HEK293 (cell line): ENCODE data around the gene WDR74.
"Not testable (repeated sequence)": the region's sequence is repeated elsewhere in the genome, so short reads cannot be mapped to it uniquely, and the experiment has no call there.

Source experiments
- BCL11A ChIP-seq: fragments of 450-650 bp; formaldehyde crosslinking; IDR thresholded peaks from 2 replicates; pipeline ENCODE4 v1.5.1; 2016; ENCODE audit warnings: low read depth, missing biosample characterization, missing genetic modification characterization
- KLF9 ChIP-seq: fragments of 450-650 bp; formaldehyde crosslinking; IDR thresholded peaks from 2 replicates; pipeline ENCODE4 v1.5.1; 2016; ENCODE audit warnings: missing biosample characterization, missing genetic modification characterization, low read depth
- WT1 ChIP-seq: fragments of 450-650 bp; formaldehyde crosslinking; IDR thresholded peaks from 2 replicates; pipeline ENCODE4 v1.5.1; 2016; ENCODE audit warnings: missing biosample characterization, missing genetic modification characterization
- ZFP37 ChIP-seq: fragments of 450-650 bp; formaldehyde crosslinking; IDR thresholded peaks from 2 replicates; pipeline ENCODE4 v1.5.1; 2016; ENCODE audit warnings: missing biosample characterization, missing genetic modification characterization
- ZNF274 ChIP-seq, 2 experiments: fragments of 200-500 bp in 1 of 2; fragments of 450-650 bp in 1 of 2; sonication (Bioruptor generic) in 1 of 2; formaldehyde crosslinking in 1 of 2; IDR thresholded peaks; 2 replicates each; pipeline versions ENCODE4 v1.5.1 to v1.6.1; 2014 to 2016; ENCODE audit warnings: borderline replicate concordance in 1 of 2, inconsistent platforms in 1 of 2, low read length in 1 of 2, missing biosample characterization in 1 of 2, missing genetic modification characterization in 1 of 2
- ZNF391 ChIP-seq: fragments of 450-650 bp; formaldehyde crosslinking; IDR thresholded peaks from 2 replicates; pipeline ENCODE4 v1.5.1; 2016; ENCODE audit warnings: low read depth, missing biosample characterization, missing genetic modification characterization, borderline replicate concordance
- ZNF560 ChIP-seq: fragments of 450-650 bp; formaldehyde crosslinking; IDR thresholded peaks from 2 replicates; pipeline ENCODE4 v1.5.1; 2017; ENCODE audit warnings: missing biosample characterization, missing genetic modification characterization, borderline replicate concordance
- ZNF843 ChIP-seq: fragments of 450-650 bp; formaldehyde crosslinking; IDR thresholded peaks from 2 replicates; pipeline ENCODE4 v1.5.1; 2016; ENCODE audit warnings: missing biosample characterization, missing genetic modification characterization
- TF ChIP-seq, protein P1 (sequence below): fragments of 450-650 bp; formaldehyde crosslinking; IDR thresholded peaks from 2 replicates; pipeline ENCODE4 v1.5.1; 2016; ENCODE audit warnings: missing biosample characterization, missing genetic modification characterization
- TF ChIP-seq, protein P2 (sequence below): fragments of 450-650 bp; formaldehyde crosslinking; IDR thresholded peaks from 2 replicates; pipeline ENCODE4 v1.5.1; 2016; ENCODE audit warnings: missing biosample characterization, missing genetic modification characterization

DNA sequence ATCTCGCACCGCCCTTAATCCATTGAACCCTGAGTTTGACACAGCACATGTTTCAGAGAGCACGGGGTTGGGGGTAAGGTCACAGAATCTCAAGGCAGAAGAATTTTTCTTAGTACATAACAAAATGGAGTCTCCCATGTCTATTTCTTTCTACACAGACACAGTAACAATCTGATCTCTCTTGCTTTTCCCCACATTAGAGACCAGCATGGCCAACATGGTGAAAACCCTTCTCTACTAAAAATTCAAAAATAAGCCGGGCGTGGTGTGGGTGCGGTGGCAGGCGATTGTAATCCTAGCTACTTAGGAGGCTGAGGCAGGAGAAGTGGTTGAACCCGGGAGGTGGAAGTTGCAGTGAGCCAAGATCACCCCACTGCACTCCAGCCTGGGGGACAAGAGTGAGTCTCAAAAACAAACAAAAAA, 19.9 kb upstream of the WDR74 start:
- TF ChIP-seq, protein P1, sequence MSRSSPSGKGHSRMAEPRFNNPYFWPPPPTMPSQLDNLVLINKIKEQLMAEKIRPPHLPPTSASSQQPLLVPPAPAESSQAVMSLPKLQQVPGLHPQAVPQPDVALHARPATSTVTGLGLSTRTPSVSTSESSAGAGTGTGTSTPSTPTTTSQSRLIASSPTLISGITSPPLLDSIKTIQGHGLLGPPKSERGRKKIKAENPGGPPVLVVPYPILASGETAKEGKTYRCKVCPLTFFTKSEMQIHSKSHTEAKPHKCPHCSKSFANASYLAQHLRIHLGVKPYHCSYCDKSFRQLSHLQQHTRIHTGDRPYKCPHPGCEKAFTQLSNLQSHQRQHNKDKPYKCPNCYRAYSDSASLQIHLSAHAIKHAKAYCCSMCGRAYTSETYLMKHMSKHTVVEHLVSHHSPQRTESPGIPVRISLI, result not testable (repeated sequence)
- TF ChIP-seq WT1 (tag by site-specific recombination); ZNF391 (tag by site-specific recombination); ZNF274 (IDR thresholded peaks at IDR 0.05; ENCODE audit: low read length); ZNF274 (tag by site-specific recombination; IDR thresholded peaks at IDR 0.05; ENCODE audit: borderline replicate concordance); KLF9; ZNF843 (tag by site-specific recombination); ZNF560 (tag by site-specific recombination); BCL11A (tag by site-specific recombination); ZFP37 (tag by site-specific recombination): not testable (repeated sequence)
- TF ChIP-seq, protein P2, sequence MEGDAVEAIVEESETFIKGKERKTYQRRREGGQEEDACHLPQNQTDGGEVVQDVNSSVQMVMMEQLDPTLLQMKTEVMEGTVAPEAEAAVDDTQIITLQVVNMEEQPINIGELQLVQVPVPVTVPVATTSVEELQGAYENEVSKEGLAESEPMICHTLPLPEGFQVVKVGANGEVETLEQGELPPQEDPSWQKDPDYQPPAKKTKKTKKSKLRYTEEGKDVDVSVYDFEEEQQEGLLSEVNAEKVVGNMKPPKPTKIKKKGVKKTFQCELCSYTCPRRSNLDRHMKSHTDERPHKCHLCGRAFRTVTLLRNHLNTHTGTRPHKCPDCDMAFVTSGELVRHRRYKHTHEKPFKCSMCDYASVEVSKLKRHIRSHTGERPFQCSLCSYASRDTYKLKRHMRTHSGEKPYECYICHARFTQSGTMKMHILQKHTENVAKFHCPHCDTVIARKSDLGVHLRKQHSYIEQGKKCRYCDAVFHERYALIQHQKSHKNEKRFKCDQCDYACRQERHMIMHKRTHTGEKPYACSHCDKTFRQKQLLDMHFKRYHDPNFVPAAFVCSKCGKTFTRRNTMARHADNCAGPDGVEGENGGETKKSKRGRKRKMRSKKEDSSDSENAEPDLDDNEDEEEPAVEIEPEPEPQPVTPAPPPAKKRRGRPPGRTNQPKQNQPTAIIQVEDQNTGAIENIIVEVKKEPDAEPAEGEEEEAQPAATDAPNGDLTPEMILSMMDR, result not testable (repeated sequence)
